K562 (cell line): ENCODE measurements around the gene GABRR3. TPM values are rescaled to one million over a fixed set of nuclear protein-coding genes. Genes with fewer than 3 reads are reported as not detected.

Experiments used
- ATAC-seq: fragments of 200-7000 bp; cut with Tn5 transposase; 3 replicates; pipeline ENCODE4 v1.9.1; 2020; ENCODE audit warnings: moderate library complexity
- BruUV-seq: library from RNA; stranded (reverse); fragments of 400-500 nt; replicated peaks from 2 replicates; lab custom pipeline; 2021; lab: Mats Ljungman, UMichigan
- CTCF ChIA-PET: fragments of 300-600 bp; formaldehyde crosslinking; extraction: SDS; loops from one replicate; lab custom pipeline; 2021; ENCODE audit warnings: low intra/inter-chr PET ratio; lab: Yijun Ruan, JAX
- POLR2A ChIA-PET: fragments of 300-600, 350-650 bp; sonication (Branson Sonifier 250); formaldehyde crosslinking; extraction: SDS; loops from one replicate; lab custom pipeline; 2021; ENCODE audit warnings: antibody characterized with exemption, inconsistent platforms; lab: Yijun Ruan, JAX
- DNase-seq, 4 experiments: peaks; one replicate each; pipeline versions ENCODE4 v3.0.0 to v3.0.0-alpha.2; 2011 to 2018; ENCODE audit warnings: low spot score in 3 of 4, mixed read lengths in 3 of 4; ENCODE audit errors: extremely low read depth in 1 of 4
- FAIRE-seq: peaks from 2 replicates; lab custom pipeline; 2011; peaks lifted over from hg19 to GRCh38; lab: Jason Lieb, UNC
- H2AFZ ChIP-seq: 2 replicates; pipeline ENCODE4 v1.6.0; 2011; ENCODE audit warnings: low read depth, low read length, control low read depth, inconsistent platforms
- H3K27ac ChIP-seq: fragments of 200-600 bp; 3 replicates; pipeline ENCODE4 v1.8.0; 2011; ENCODE audit warnings: low read depth, mild to moderate bottlenecking, control low read depth, inconsistent platforms, low read length, moderate library complexity, mixed read lengths; ENCODE audit errors: extremely low read depth
- H3K27me3 ChIP-seq, 2 experiments: fragments of 300-600 bp in 1 of 2; 2 replicates in 1 of 2; 3 replicates in 1 of 2; pipeline versions ENCODE4 v1.6.0 to v1.8.0; 2011; ENCODE audit warnings: inconsistent platforms in 2 of 2, low read length in 2 of 2, mild to moderate bottlenecking in 1 of 2, mixed read lengths in 1 of 2, moderate library complexity in 1 of 2; ENCODE audit not compliant: control insufficient read depth in 2 of 2, insufficient read depth in 2 of 2
- H3K36me3 ChIP-seq: fragments of 300-600 bp; 3 replicates; pipeline ENCODE4 v1.8.0; 2011; ENCODE audit warnings: mild to moderate bottlenecking, low read length, inconsistent platforms; ENCODE audit not compliant: control insufficient read depth, insufficient read depth
- H3K4me1 ChIP-seq, 2 experiments: fragments of 200-600 bp in 1 of 2; replicated peaks in 1 of 2; 2 replicates in 1 of 2; 3 replicates in 1 of 2; pipeline versions ENCODE4 v1.5.1 to v1.8.0; 2011; ENCODE audit warnings: inconsistent platforms in 2 of 2, low read length in 2 of 2, mild to moderate bottlenecking in 1 of 2, mixed read lengths in 1 of 2, moderate library complexity in 1 of 2; ENCODE audit not compliant: control insufficient read depth in 2 of 2, insufficient read depth in 2 of 2
- H3K4me2 ChIP-seq: 2 replicates; pipeline ENCODE4 v1.6.1; 2011; ENCODE audit warnings: low read length, control low read depth, inconsistent platforms, mixed read lengths; ENCODE audit not compliant: insufficient read depth
- H3K4me3 ChIP-seq: fragments of 200-600 bp; sonication (generic), shearing (Covaris generic); 2 replicates; pipeline ENCODE4 v1.5.1; 2016; ENCODE audit warnings: control low read depth, inconsistent platforms
- H3K79me2 ChIP-seq: fragments of 200-600 bp; 3 replicates; pipeline ENCODE4 v1.8.0; 2011; ENCODE audit warnings: low read length, inconsistent platforms; ENCODE audit not compliant: control insufficient read depth, insufficient read depth
- H3K9ac ChIP-seq, 2 experiments: 2 replicates each; pipeline versions ENCODE4 v1.6.0 to v1.6.1; 2011; ENCODE audit warnings: low read depth in 2 of 2, low read length in 2 of 2, control low read depth in 1 of 2, inconsistent platforms in 1 of 2, mild to moderate bottlenecking in 1 of 2, mixed read lengths in 1 of 2; ENCODE audit not compliant: insufficient read depth in 1 of 2
- H3K9me1 ChIP-seq: one replicate; pipeline ENCODE4 v1.6.0; 2011; ENCODE audit warnings: inconsistent platforms, mild to moderate bottlenecking, low read length, moderate library complexity; ENCODE audit not compliant: control insufficient read depth, insufficient read depth
- H3K9me3 ChIP-seq: replicated peaks from 2 replicates; pipeline ENCODE4 v1.5.1; 2011; ENCODE audit warnings: low read depth, low read length, inconsistent platforms; ENCODE audit not compliant: control insufficient read depth, insufficient read depth
- H4K20me1 ChIP-seq: replicated peaks from 2 replicates; pipeline ENCODE4 v1.6.1; 2011; ENCODE audit warnings: low read length, inconsistent platforms, mixed read lengths; ENCODE audit not compliant: control insufficient read depth, insufficient read depth
- HDAC8 ChIP-seq: fragments of 450-650 bp; IDR thresholded peaks from 2 replicates; pipeline ENCODE4 v1.6.1; 2016; ENCODE audit warnings: mild to moderate bottlenecking, missing genetic modification characterization, moderate library complexity, missing compliant biosample characterization
- HNRNPL ChIP-seq: fragments of 200-400 bp; formaldehyde crosslinking; IDR thresholded peaks from 2 replicates; pipeline ENCODE4 v1.6.1; 2017; ENCODE audit warnings: low read depth, mild to moderate bottlenecking, low read length
- RHOXF2B ChIP-seq: fragments of 250-450 bp; sonication (Bioruptor Pico); conservative IDR thresholded peaks from 2 replicates; pipeline ENCODE4 v1.5.1; 2021
- SMAD2 ChIP-seq: fragments of 150-350 bp; IDR thresholded peaks from 2 replicates; pipeline ENCODE4 v1.6.1; 2014; ENCODE audit warnings: low read depth, mild to moderate bottlenecking, low read length
- ZNF197 ChIP-seq: fragments of 200-800 bp; sonication (Bioruptor generic); IDR thresholded peaks from 2 replicates; pipeline ENCODE4 v1.6.1; 2016; ENCODE audit warnings: low read depth, missing genetic modification characterization, missing compliant biosample characterization
- ZNF766 ChIP-seq: fragments of 200-800 bp; sonication (Bioruptor generic); conservative IDR thresholded peaks from 2 replicates; pipeline ENCODE4 v1.6.1; 2016; ENCODE audit warnings: missing genetic modification characterization, missing compliant biosample characterization
- ZNF77 ChIP-seq: fragments of 250-450 bp; sonication (Bioruptor Pico); IDR thresholded peaks from 2 replicates; pipeline ENCODE4 v1.5.0; 2020
- WGBS: fragments of 100-300 bp; shearing (Covaris generic); methylation state at CpG from one replicate; pipeline ENCODE4 v1.1.6; 2016; ENCODE audit warnings: low coverage, mixed read lengths; ENCODE audit not compliant: insufficient coverage; ENCODE audit errors: missing lambda C conversion rate; 5-methylcytosine and 5-hydroxymethylcytosine counted together
- in situ Hi-C: fragments of 300-500 bp; cut with MboI; formaldehyde crosslinking; loops from 4 replicates; pipeline ENCODE4 v1.15.0; 2018; ENCODE audit warnings: inconsistent platforms, mixed read lengths
- intact Hi-C: fragments of 100-400 bp; cut with micrococcal nuclease; formaldehyde crosslinking; loops from 2 replicates; pipeline ENCODE4 v1.14.2; 2022
- polyA plus RNA-seq, 8 experiments: library from polyadenylated mRNA; depleted of rRNA in 4 of 8; stranded (reverse) in 5 of 8; unstranded in 3 of 8; fragments of >200 nt; fragmentation: Nextera tagmentation in 2 of 8; fragmentation: Illumina TruSeq in 1 of 8; extraction: Ambion mirVana in 2 of 8; extraction: Trizol in 1 of 8; gene quantifications; 2 replicates each; pipeline versions ENCODE4 v1.2.1 to v1.2.3, GENCODE V29; 2011 to 2014; ENCODE audit warnings: inconsistent platforms in 1 of 8, missing spikeins in 1 of 8
- total RNA-seq, 7 experiments: library from RNA; depleted of rRNA in 6 of 7; stranded (reverse); fragments of >200 nt in 6 of 7; fragmentation: Illumina TruSeq in 2 of 7; extraction: Trizol in 2 of 7; gene quantifications; 2 replicates each; pipeline versions ENCODE4 v1.2.1 to v1.2.3, GENCODE V29; 2011 to 2021; ENCODE audit warnings: low replicate concordance in 1 of 7
- TF ChIP-seq, protein P1 (sequence below): fragments of 450-650 bp; IDR thresholded peaks from 2 replicates; pipeline ENCODE4 v1.6.1; 2018; ENCODE audit not compliant: partially characterized antibody

GABRR3 gene
- total and polyA plus RNA-seq, 9 of the 15 experiments (the other 6 are each of a cell fraction or from before 2014, with no cell fraction given) = not detected

DNA sequence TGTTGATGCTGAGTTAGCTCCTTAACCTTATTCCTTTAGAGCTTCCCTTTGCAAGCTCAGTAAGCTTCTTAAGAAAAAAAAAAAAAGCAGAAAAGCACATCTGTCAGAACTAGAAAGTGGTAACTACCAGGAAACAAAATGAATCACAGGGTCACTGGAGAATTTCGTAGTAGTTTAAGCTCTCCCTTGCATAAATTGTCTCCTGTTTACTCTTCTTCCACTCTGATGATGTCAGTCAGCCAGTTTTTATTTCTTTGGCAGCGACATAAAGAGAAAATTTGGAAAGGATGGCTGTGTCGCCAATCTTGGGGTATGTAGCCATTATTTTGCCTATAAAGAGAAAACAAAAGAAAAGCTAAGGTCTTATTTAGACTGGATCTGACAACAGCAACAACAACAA is 3.2 kb upstream of the GABRR3 start:
- TF ChIP-seq ZNF197 (CRISPR knock-in tag) = no peak
- TF ChIP-seq SMAD2 = no peak
- TF ChIP-seq ZNF77 (CRISPR knock-in tag) = no peak
- TF ChIP-seq RHOXF2B (CRISPR knock-in tag) = no peak
- TF ChIP-seq, protein P1, sequence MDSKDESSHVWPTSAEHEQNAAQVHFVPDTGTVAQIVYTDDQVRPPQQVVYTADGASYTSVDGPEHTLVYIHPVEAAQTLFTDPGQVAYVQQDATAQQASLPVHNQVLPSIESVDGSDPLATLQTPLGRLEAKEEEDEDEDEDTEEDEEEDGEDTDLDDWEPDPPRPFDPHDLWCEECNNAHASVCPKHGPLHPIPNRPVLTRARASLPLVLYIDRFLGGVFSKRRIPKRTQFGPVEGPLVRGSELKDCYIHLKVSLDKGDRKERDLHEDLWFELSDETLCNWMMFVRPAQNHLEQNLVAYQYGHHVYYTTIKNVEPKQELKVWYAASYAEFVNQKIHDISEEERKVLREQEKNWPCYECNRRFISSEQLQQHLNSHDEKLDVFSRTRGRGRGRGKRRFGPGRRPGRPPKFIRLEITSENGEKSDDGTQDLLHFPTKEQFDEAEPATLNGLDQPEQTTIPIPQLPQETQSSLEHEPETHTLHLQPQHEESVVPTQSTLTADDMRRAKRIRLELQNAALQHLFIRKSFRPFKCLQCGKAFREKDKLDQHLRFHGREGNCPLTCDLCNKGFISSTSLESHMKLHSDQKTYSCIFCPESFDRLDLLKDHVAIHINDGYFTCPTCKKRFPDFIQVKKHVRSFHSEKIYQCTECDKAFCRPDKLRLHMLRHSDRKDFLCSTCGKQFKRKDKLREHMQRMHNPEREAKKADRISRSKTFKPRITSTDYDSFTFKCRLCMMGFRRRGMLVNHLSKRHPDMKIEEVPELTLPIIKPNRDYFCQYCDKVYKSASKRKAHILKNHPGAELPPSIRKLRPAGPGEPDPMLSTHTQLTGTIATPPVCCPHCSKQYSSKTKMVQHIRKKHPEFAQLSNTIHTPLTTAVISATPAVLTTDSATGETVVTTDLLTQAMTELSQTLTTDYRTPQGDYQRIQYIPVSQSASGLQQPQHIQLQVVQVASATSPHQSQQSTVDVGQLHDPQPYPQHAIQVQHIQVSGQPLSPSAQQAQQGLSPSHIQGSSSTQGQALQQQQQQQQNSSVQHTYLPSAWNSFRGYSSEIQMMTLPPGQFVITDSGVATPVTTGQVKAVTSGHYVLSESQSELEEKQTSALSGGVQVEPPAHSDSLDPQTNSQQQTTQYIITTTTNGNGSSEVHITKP = no peak
- no peak for TF ChIP-seq ZNF766
- no peak for TF ChIP-seq HNRNPL
- TF ChIP-seq HDAC8 = no peak
- Histone ChIP-seq H3K4me1 (no peaks in the 10 kb centered on the region), H3K9ac (no peak overlapping the region), H3K27ac (no peak overlapping the region), H3K4me3 (no peak overlapping the region), H3K9me1 (no peaks in the 10 kb centered on the region), H4K20me1 (no peaks in the 10 kb centered on the region), H2AFZ (no peak overlapping the region), H3K27me3 (no peaks in the 10 kb centered on the region), H3K79me2 (no peaks in the 10 kb centered on the region), H3K4me2 (no peak overlapping the region), H3K9me3 (no peaks in the 10 kb centered on the region), H3K36me3 (no peaks in the 10 kb centered on the region)
- no peak for DNase-seq
- in situ Hi-C loops (loop anchor here (25.0 kb wide), 1 partner anchor 774 kb away; no protein-coding TSS in a partner anchor), intact Hi-C loops (loop anchor here (2.0 to 10.0 kb wide), 3 partner anchors 557 to 957 kb away; partner anchors contain the start of gene CPOX)
- FAIRE-seq = no peak
- ATAC-seq = no peak
- 0% methylated on average over 3 of the region's 3 CpGs for WGBS
- POLR2A ChIA-PET = interaction anchor here (0.7 kb wide), 1 partner anchor 365 kb away, joined by 3 read pairs; no protein-coding TSS in a partner anchor
- no TSS peak for BruUV-seq
- CTCF ChIA-PET = no interaction called here
